GM19043 (cell line): ENCODE results near the gene UBE4A.

ENCODE experiments used
- ATAC-seq: cut with Tn5 transposase; IDR thresholded peaks from one replicate; pipeline ENCODE4 v1.9.1; 2021; ENCODE audit warnings: low read depth; ENCODE audit not compliant: unreplicated experiment

Gene UBE4A

GRCh38 chr11:118340449-118340848 lies 19.0 kb upstream of the UBE4A start:
- ATAC-seq: no peak

GRCh38 chr11:118341261-118341660 lies 18.1 kb upstream of the UBE4A start:
- ATAC-seq: no peak

- ATAC-seq: no peak
These were observed 17.4 kb upstream of the UBE4A start for GRCh38 chr11:118341815-118342489.

- ATAC-seq: no peak
These were observed 16.8 kb upstream of the UBE4A start, which contains the start of gene CD3D for GRCh38 chr11:118342503-118343161. CD3D (minus strand) TSS chr11:118342705; CDS start chr11:118342607, 98 bp downstream.

GRCh38 chr11:118343248-118343647 lies 16.2 kb upstream of the UBE4A start:
- ATAC-seq: no peak

GRCh38 chr11:118343981-118344515 lies 15.4 kb upstream of the UBE4A start, which contains the start of gene CD3G:
CD3G (plus strand) TSS chr11:118344344; CDS start chr11:118344424, 80 bp downstream.
- no peak for ATAC-seq

GRCh38 chr11:118349475-118349874 lies 9.9 kb upstream of the UBE4A start:
- no peak for ATAC-seq

- no peak for ATAC-seq
These were observed 6.2 kb upstream of the UBE4A start for GRCh38 chr11:118353084-118353710.

- ATAC-seq: no peak
These were observed 1.3 kb upstream of the UBE4A start for GRCh38 chr11:118358071-118358470.

GRCh38 chr11:118364956-118365615 lies 5.7 kb downstream of the UBE4A start:
- no peak for ATAC-seq

GRCh38 chr11:118366287-118366686 lies 6.9 kb downstream of the UBE4A start:
- no peak for ATAC-seq

GRCh38 chr11:118370774-118371173 lies 11.4 kb downstream of the UBE4A start:
- ATAC-seq: no peak

- no peak for ATAC-seq
These were observed 13.9 kb downstream of the UBE4A start for GRCh38 chr11:118373263-118373662.

GRCh38 chr11:118373871-118374270 lies 14.5 kb downstream of the UBE4A start:
- no peak for ATAC-seq

- no peak for ATAC-seq
These were observed 15.3 kb downstream of the UBE4A start for GRCh38 chr11:118374729-118375128.

- no peak for ATAC-seq
These were observed 16.6 kb downstream of the UBE4A start for GRCh38 chr11:118375978-118376377.

- no peak for ATAC-seq
These were observed 20.1 kb downstream of the UBE4A start for GRCh38 chr11:118379497-118379896.

- ATAC-seq: no peak
These were observed 21.2 kb downstream of the UBE4A start for GRCh38 chr11:118380571-118380970.

GRCh38 chr11:118382954-118383353 lies 23.6 kb downstream of the UBE4A start:
- no peak for ATAC-seq

GRCh38 chr11:118383657-118384056 lies 24.3 kb downstream of the UBE4A start:
- ATAC-seq: no peak

- no peak for ATAC-seq
These were observed 36.7 kb downstream of the UBE4A start for GRCh38 chr11:118396097-118396501.
